ENCODE results near the gene CASZ1. TPM values are rescaled to one million over a fixed set of nuclear protein-coding genes. Genes with fewer than 3 reads are reported as not detected.

The CASZ1 gene
- total and polyA plus RNA-seq, 10 of the 15 experiments (the other 5 are each of a cell fraction or from before 2014, with no cell fraction given): 0.52 to 9.8 (median 3.7) TPM

- Histone ChIP-seq H3K79me2 (ENCODE audit: control insufficient read depth, insufficient read depth, low read length) (no peaks in the 10 kb centered on the region), H3K4me3 (no peak overlapping the region), H3K4me2 (ENCODE audit: control insufficient read depth, insufficient read depth) (no peak overlapping the region), H3K9me3 (replicated peaks; ENCODE audit: control insufficient read depth, insufficient read depth, low read length) (no peaks in the 10 kb centered on the region), H3K36me3 (ENCODE audit: control insufficient read depth in 2 of 2, insufficient read depth in 2 of 2, low read length in 1 of 2) (no peaks in the 10 kb centered on the region), H4K20me1 (ENCODE audit: control insufficient read depth, insufficient read depth) (no peaks in the 10 kb centered on the region), H3K27ac (ENCODE audit: control insufficient read depth, insufficient read depth) (no peak overlapping the region), H2AFZ (ENCODE audit: control insufficient read depth, low read depth, low read length) (no peak overlapping the region), H3K9ac (ENCODE audit: control insufficient read depth, insufficient read depth, low read length) (no peak overlapping the region), H3K27me3 (replicated peaks in 1 of 2; ENCODE audit: control insufficient read depth in 2 of 2, insufficient read depth in 2 of 2, low read length in 1 of 2) (no peaks in the 10 kb centered on the region; a peak in 1 of 4 replicates), H3K4me1 (ENCODE audit: control insufficient read depth, insufficient read depth, low read length) (no peaks in the 10 kb centered on the region)
- FAIRE-seq: no peak
- TF ChIP-seq, protein P1, sequence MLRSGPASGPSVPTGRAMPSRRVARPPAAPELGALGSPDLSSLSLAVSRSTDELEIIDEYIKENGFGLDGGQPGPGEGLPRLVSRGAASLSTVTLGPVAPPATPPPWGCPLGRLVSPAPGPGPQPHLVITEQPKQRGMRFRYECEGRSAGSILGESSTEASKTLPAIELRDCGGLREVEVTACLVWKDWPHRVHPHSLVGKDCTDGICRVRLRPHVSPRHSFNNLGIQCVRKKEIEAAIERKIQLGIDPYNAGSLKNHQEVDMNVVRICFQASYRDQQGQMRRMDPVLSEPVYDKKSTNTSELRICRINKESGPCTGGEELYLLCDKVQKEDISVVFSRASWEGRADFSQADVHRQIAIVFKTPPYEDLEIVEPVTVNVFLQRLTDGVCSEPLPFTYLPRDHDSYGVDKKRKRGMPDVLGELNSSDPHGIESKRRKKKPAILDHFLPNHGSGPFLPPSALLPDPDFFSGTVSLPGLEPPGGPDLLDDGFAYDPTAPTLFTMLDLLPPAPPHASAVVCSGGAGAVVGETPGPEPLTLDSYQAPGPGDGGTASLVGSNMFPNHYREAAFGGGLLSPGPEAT (IDR thresholded peaks at IDR 0.05; ENCODE audit: low read depth): no peak
- TF ChIP-seq NFIC (IDR thresholded peaks at IDR 0.05; ENCODE audit: low read depth, low read length): no peak
- no peak for TF ChIP-seq ZNF217 (IDR thresholded peaks at IDR 0.05)
- no peak for TF ChIP-seq PAX8 (IDR thresholded peaks at IDR 0.05)
- no peak for TF ChIP-seq TARDBP (IDR thresholded peaks at IDR 0.05; ENCODE audit: borderline replicate concordance)
- TF ChIP-seq BCL11A (IDR thresholded peaks at IDR 0.05; ENCODE audit: low read depth, low read length): no peak
- TF ChIP-seq YY1 (IDR thresholded peaks at IDR 0.05; ENCODE audit: low read depth, low read length): no peak
- TF ChIP-seq SMC3 (IDR thresholded peaks at IDR 0.05; ENCODE audit: borderline replicate concordance, low read length): no peak
- no peak for DNase-seq (ENCODE audit: low read depth, low spot score)
- no peak for ATAC-seq
- ChIA-PET SMC1A (ENCODE audit: uncharacterized antibody, unreplicated experiment) (no interaction called here), RAD21 (ENCODE audit: unreplicated experiment) (no interaction called here), POLR2A (no interaction called here), CTCF (interaction anchor here (0.6 kb wide), 1 partner anchor 118 kb away, joined by 3 read pairs; no protein-coding TSS in a partner anchor)
- intact Hi-C loops (cut with micrococcal nuclease; ENCODE audit: unreplicated experiment) (no loop called here), in situ Hi-C loops (cut with MboI) (no loop called here)
- no TSS peak for BruUV-seq (replicated peaks)
- 51% methylated on average over 37 of the region's 43 CpGs for WGBS (ENCODE audit: insufficient coverage, insufficient replicate concordance, low lambda C conversion rate, missing lambda C conversion rate)
Measured at GRCh38 chr1:10827377-10828333, 31.2 kb upstream of the CASZ1 start.
